GM12872 (cell line): ENCODE data around the gene SLC37A2.

Experiments used
- TF ChIP-seq, protein P1 (sequence below): IDR thresholded peaks from 3 replicates; pipeline ENCODE4 v1.5.1; 2011; ENCODE audit warnings: low read depth, mild to moderate bottlenecking, low read length, moderate library complexity; ENCODE audit not compliant: insufficient read depth

The SLC37A2 gene

GRCh38 chr11:125071846-125072217, 8.7 kb downstream of the SLC37A2 start:
- TF ChIP-seq, protein P1, sequence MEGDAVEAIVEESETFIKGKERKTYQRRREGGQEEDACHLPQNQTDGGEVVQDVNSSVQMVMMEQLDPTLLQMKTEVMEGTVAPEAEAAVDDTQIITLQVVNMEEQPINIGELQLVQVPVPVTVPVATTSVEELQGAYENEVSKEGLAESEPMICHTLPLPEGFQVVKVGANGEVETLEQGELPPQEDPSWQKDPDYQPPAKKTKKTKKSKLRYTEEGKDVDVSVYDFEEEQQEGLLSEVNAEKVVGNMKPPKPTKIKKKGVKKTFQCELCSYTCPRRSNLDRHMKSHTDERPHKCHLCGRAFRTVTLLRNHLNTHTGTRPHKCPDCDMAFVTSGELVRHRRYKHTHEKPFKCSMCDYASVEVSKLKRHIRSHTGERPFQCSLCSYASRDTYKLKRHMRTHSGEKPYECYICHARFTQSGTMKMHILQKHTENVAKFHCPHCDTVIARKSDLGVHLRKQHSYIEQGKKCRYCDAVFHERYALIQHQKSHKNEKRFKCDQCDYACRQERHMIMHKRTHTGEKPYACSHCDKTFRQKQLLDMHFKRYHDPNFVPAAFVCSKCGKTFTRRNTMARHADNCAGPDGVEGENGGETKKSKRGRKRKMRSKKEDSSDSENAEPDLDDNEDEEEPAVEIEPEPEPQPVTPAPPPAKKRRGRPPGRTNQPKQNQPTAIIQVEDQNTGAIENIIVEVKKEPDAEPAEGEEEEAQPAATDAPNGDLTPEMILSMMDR = no peak

DNA sequence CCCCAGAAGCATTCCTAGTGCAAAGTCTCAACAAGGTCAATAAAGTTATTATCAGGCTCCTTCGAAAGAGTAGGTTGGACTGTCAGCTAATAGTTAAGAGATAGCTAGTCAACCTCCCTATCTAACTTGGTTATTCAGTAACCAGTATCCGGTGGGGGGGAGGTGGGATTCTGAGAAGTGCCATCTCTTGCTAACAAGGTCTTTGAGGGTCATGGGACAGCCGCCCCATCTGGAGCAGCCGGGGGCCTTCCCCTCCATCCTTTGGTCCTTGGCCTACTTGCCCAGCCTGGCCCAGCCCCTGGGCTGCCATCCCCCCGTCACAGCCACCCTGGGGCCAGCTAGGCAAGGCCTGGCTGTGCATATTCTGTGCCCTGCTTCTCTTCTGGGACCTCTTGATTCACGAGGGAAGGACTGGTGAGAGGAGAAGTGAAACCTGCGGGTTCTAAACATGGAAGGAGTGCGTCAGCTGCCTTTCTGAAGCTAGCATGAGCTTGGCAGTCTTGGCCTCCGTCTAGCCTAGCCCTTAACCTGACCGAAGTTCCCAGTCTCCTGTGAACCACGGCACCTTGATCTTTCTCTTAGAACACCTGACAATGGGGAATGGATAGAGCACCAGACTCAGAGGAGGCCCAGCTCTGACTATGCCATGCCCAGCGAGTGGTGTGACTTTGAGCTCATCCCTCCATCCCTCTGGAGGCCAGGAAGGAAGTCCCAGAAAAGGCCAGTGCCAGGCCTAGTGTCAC, 9.3 kb downstream of the SLC37A2 start:
- TF ChIP-seq, protein P1 = no peak

DNA sequence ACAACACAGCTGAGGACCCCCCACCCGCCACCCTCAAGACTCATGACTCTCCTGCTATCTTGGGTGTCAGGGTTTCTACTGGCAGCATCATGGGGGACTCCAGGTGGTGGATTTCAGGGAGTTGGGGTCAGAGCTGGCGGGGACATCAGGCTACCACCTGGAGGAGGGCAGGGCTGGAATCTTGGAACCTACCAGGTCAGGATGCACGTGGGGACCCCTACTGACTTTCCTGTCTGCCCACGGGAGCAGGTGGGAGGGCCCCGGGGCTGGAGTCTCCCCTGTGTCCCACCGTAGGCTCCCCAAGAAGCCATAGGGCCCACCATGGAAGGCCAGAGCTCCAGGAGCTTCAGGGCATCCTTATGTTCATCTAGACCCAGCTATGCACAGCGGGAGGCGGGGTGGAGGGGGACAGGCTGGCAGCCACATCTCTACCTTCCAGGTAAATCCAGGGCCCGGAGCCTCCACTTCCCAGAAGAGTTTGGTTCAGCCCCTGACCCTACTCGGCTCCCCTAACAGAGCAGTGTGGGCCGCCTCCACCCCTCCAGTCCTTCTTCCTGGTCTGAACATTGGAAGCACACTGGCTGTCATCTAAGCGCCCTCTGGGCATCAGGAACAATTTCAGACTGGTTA, 10.0 kb downstream of the SLC37A2 start:
- TF ChIP-seq, protein P1 = no peak

GRCh38 chr11:125073616-125074483, 10.7 kb downstream of the SLC37A2 start:
- TF ChIP-seq, protein P1 = no peak

DNA sequence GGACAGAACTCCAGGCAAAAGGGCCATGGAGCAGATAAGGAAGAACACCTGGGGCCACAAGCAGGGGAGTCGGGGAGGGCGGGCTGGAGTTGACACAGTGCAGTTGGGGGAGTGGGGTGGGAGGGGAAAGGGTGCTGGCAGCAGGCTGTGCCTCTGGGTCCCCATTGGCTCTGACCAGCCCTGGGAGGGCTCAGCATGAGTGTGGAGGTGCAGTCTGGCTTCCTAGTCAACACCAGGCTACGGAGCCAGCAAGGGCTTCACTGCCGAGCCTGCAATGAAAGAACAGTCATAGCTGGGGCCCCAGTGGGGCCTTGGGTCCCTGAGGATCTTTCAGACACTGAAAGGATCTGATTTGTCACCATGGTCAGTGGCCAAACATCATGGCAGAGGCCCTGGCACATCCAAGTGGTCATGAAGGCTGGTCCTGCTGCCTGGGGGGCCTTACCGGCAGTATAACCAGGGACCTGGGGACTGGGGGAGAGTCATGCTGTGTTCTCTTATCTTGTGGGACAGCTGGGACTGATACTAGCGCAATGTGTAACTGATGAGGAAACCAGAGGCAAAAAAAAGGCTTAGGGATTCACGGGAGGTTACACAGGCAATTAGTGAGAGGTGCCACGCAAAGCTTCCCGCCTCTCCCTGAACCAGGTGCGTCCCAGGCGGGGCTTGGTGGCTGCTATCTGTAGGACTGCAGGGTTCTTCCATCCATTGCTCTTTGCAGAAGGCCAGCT, 11.6 kb downstream of the SLC37A2 start:
- TF ChIP-seq, protein P1 = no peak

DNA sequence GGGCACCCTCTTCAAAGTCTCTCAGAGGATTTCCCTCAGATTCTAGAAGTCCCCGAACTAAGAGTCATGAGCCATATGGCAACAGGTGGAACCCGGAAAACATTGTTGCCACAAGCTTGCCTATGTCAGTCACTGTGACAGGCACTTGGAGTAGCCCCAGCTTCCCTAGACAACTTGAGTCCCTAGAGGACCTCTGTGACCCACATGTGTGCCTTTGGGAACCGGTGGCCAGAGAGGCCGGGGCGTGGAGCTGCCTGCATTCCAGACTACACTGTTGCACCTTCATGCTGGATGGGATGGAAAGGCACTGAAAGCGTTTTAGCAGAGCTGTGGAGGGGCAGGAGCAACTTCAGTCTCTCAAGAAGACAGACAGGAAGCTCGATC, 12.1 kb downstream of the SLC37A2 start:
- TF ChIP-seq, protein P1 = no peak

DNA sequence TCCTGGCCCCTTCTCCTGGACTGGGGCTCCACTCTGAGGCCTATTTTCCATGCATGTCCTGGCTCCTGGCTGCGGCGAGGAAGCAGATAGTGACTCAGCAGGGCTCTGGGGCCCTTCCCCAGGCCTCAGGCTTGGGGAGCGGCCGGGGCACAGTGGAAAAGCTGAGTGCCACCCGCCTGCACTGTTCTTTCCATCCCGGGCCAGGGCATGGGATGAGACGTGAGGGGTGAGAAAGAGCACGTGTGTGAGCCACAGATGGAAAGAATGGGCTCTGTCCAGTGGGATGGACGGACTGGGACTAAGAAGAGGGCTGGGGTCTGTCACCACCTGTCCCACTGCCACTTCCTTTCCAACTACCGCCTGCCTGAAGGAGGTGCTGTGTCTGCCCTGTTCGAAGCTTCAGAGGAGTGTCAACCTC, 12.8 kb downstream of the SLC37A2 start:
- TF ChIP-seq, protein P1 = no peak
